Measurements from ENCODE around the gene ERVW-1.
A peak's percentile ranks its signal among the peaks of the same experiment; 100 is the strongest.
"Not testable (repeated sequence)": the region's sequence is repeated elsewhere in the genome, so short reads cannot be mapped to it uniquely, and the experiment has no call there.

ERVW-1 gene

GRCh38 chr7:92477681-92478080 is at the start of gene ERVW-1:
TSS of gene ERVW-1 (minus strand) at chr7:92477946. CDS start at chr7:92470381, 7,565 bp downstream.
- DNase-seq, result not testable (repeated sequence)

GRCh38 chr7:92523110-92523509 is 45.4 kb upstream of the ERVW-1 start:
- no peak for DNase-seq

- no peak for DNase-seq
These were observed 42.3 kb upstream of the ERVW-1 start for GRCh38 chr7:92520024-92520423.

- no peak for DNase-seq
These were observed 39.9 kb upstream of the ERVW-1 start for GRCh38 chr7:92517631-92518030.

- no peak for DNase-seq
These were observed 35.6 kb upstream of the ERVW-1 start for GRCh38 chr7:92513167-92513902.

- DNase-seq, result no peak
These were observed 31.2 kb upstream of the ERVW-1 start for GRCh38 chr7:92508946-92509345.

- DNase-seq, result no peak
These were observed 28.6 kb upstream of the ERVW-1 start for GRCh38 chr7:92506363-92506762.

GRCh38 chr7:92504563-92504962 is 26.8 kb upstream of the ERVW-1 start:
- no peak for DNase-seq

GRCh38 chr7:92503767-92504166 is 26.0 kb upstream of the ERVW-1 start:
- DNase-seq, result no peak

GRCh38 chr7:92498557-92498956 is 20.8 kb upstream of the ERVW-1 start:
- DNase-seq, result no peak

GRCh38 chr7:92496876-92497275 is 19.1 kb upstream of the ERVW-1 start:
- no peak for DNase-seq

- DNase-seq, result no peak
These were observed 11.9 kb upstream of the ERVW-1 start for GRCh38 chr7:92489634-92490033.

GRCh38 chr7:92487804-92488203 is 10.1 kb upstream of the ERVW-1 start:
- DNase-seq, result no peak

GRCh38 chr7:92485974-92486373 is 8.2 kb upstream of the ERVW-1 start:
- DNase-seq, result no peak

GRCh38 chr7:92485267-92485892 is 7.6 kb upstream of the ERVW-1 start:
- peak; percentile 15 for DNase-seq

GRCh38 chr7:92484226-92484625 is 6.5 kb upstream of the ERVW-1 start:
- not testable (repeated sequence) for DNase-seq

- DNase-seq, result peak; percentile 93
These were observed 5.9 kb upstream of the ERVW-1 start for GRCh38 chr7:92483624-92484023.

GRCh38 chr7:92479146-92479545 is 1.4 kb upstream of the ERVW-1 start:
- DNase-seq, result not testable (repeated sequence)

- no peak for DNase-seq
These were observed 965 bp upstream of the ERVW-1 start for GRCh38 chr7:92478711-92479110.

- DNase-seq, result peak; percentile 66
These were observed 349 bp upstream of the ERVW-1 start for GRCh38 chr7:92478095-92478494.

- DNase-seq, result not testable (repeated sequence)
These were observed 1.7 kb downstream of the ERVW-1 start for GRCh38 chr7:92475851-92476590.

GRCh38 chr7:92475261-92475770 is 2.4 kb downstream of the ERVW-1 start:
- DNase-seq, result not testable (repeated sequence)

- DNase-seq, result not testable (repeated sequence)
These were observed 3.8 kb downstream of the ERVW-1 start for GRCh38 chr7:92473989-92474388.

- not testable (repeated sequence) for DNase-seq
These were observed 9.2 kb downstream of the ERVW-1 start for GRCh38 chr7:92468589-92468988.

Measured in NCI-H82 (cell line).